WERI-Rb-1 (cell line): ENCODE measurements around the gene MACROD2.

Experiments used
- DNase-seq: peaks from one replicate; pipeline ENCODE4 v3.0.0-alpha.2; 2020
- H3K27ac ChIP-seq: fragments of 250-450 bp; sonication (Bioruptor Pico); 2 replicates; pipeline ENCODE4 v1.5.1; 2020; ENCODE audit warnings: mild to moderate bottlenecking, moderate library complexity
- H3K27me3 ChIP-seq: fragments of 250-450 bp; sonication (Bioruptor Pico); 2 replicates; pipeline ENCODE4 v1.5.1; 2021; ENCODE audit warnings: mild to moderate bottlenecking, low read depth, moderate library complexity; ENCODE audit not compliant: insufficient read depth, severe bottlenecking
- H3K36me3 ChIP-seq: fragments of 250-450 bp; sonication (Bioruptor Pico); 2 replicates; pipeline ENCODE4 v1.5.1; 2020; ENCODE audit warnings: mild to moderate bottlenecking, moderate library complexity
- H3K4me3 ChIP-seq: 2 replicates; pipeline ENCODE4 v1.5.1; 2011; ENCODE audit warnings: low read depth, mild to moderate bottlenecking, control low read depth, low read length
- H3K9me3 ChIP-seq: fragments of 250-450 bp; sonication (Bioruptor Pico); 2 replicates; pipeline ENCODE4 v1.5.1; 2021; ENCODE audit warnings: mild to moderate bottlenecking, moderate library complexity; ENCODE audit not compliant: severe bottlenecking
- CTCF ChIP-seq: IDR thresholded peaks from 2 replicates; pipeline ENCODE4 v1.5.1; 2011; ENCODE audit warnings: low read depth, mild to moderate bottlenecking, control low read depth, inconsistent platforms, low read length

MACROD2 gene

GRCh38 chr20:14434384-14435136, 439.2 kb downstream of the MACROD2 start:
- Histone ChIP-seq H3K4me3 (no peak overlapping the region), H3K27ac (no peak overlapping the region), H3K27me3 (no peaks in the 10 kb centered on the region), H3K9me3 (no peaks in the 10 kb centered on the region), H3K36me3 (no peaks in the 10 kb centered on the region)
- DNase-seq, result no peak
- no peak for TF ChIP-seq CTCF

- H3K27me3 ChIP-seq, result no peaks in the 10 kb centered on the region
- no peak for DNase-seq
- H3K36me3 ChIP-seq, result no peaks in the 10 kb centered on the region
- no peak overlapping the region for H3K4me3 ChIP-seq
- no peak overlapping the region for H3K27ac ChIP-seq
- TF ChIP-seq CTCF, result no peak
- no peaks in the 10 kb centered on the region for H3K9me3 ChIP-seq
Observed at GRCh38 chr20:14441201-14441600, 445.9 kb downstream of the MACROD2 start.

- Histone ChIP-seq H3K9me3 (no peaks in the 10 kb centered on the region), H3K27me3 (no peaks in the 10 kb centered on the region), H3K36me3 (no peaks in the 10 kb centered on the region), H3K27ac (no peak overlapping the region), H3K4me3 (no peak overlapping the region)
- no peak for TF ChIP-seq CTCF
- no peak for DNase-seq
Observed at GRCh38 chr20:14444106-14444505, 448.8 kb downstream of the MACROD2 start.

- Histone ChIP-seq H3K9me3 (no peaks in the 10 kb centered on the region), H3K27ac (no peak overlapping the region), H3K4me3 (no peak overlapping the region), H3K27me3 (no peaks in the 10 kb centered on the region), H3K36me3 (no peaks in the 10 kb centered on the region)
- no peak for DNase-seq
- no peak for TF ChIP-seq CTCF
Observed at GRCh38 chr20:14445310-14445709, 450.0 kb downstream of the MACROD2 start.

- no peaks in the 10 kb centered on the region for H3K9me3 ChIP-seq
- no peak for DNase-seq
Observed at GRCh38 chr20:14445902-14446301, 450.6 kb downstream of the MACROD2 start.

More at GRCh38 chr20:14445902-14446301, 450.6 kb downstream of the MACROD2 start:
- Histone ChIP-seq H3K36me3 (no peaks in the 10 kb centered on the region), H3K27me3 (no peaks in the 10 kb centered on the region), H3K27ac (no peak overlapping the region), H3K4me3 (no peak overlapping the region)
- TF ChIP-seq CTCF, result no peak
